B cell (primary cell): ENCODE data around the gene NPTXR. TPM values are rescaled to one million over a fixed set of nuclear protein-coding genes. Genes with fewer than 3 reads are reported as not detected.

Experiments used
- ATAC-seq: fragments of 200-7000 bp; cut with Tn5 transposase; one replicate; pipeline ENCODE4 v1.10.0; 2021; ENCODE audit warnings: low read depth, mild to moderate bottlenecking, moderate number of reproducible peaks, moderate library complexity
- CTCF ChIA-PET: fragments of 350-600 bp; sonication (Branson Sonifier 250); formaldehyde crosslinking; loops from one replicate; lab custom pipeline; 2021; ENCODE audit warnings: antibody characterized with exemption, inconsistent platforms; lab: Charles Lee
- POLR2A ChIA-PET: fragments of 350-600 bp; sonication (Branson Sonifier 250); formaldehyde crosslinking; loops from one replicate; lab custom pipeline; 2021; ENCODE audit warnings: antibody characterized with exemption; lab: Charles Lee
- DNase-seq: peaks from one replicate; pipeline ENCODE4 v3.0.0; 2013
- H2AFZ ChIP-seq: 2 replicates; pipeline ENCODE4 v1.6.1; 2012; ENCODE audit warnings: mild to moderate bottlenecking, low read depth, low read length; ENCODE audit not compliant: insufficient read depth, poor library complexity, severe bottlenecking
- H3K27ac ChIP-seq, 2 donors: 1 replicate in 1 of 2; 2 replicates in 1 of 2; pipeline ENCODE4 v1.5.1; 2012 to 2013; ENCODE audit warnings: low read length in 2 of 2, mild to moderate bottlenecking in 2 of 2, moderate library complexity in 1 of 2
- H3K27me3 ChIP-seq, 4 experiments: fragments of 200-600 bp in 1 of 4; sonication (generic) in 1 of 4; replicated peaks in 1 of 4; 1 replicate in 2 of 4; 2 replicates in 2 of 4; pipeline versions ENCODE4 v1.6.1 to v1.7.0; 2013 to 2016; ENCODE audit warnings: low read length in 3 of 4, mild to moderate bottlenecking in 2 of 4, mixed read lengths in 1 of 4, moderate library complexity in 1 of 4; ENCODE audit not compliant: insufficient read depth in 4 of 4, control insufficient read depth in 3 of 4; ENCODE audit errors: control extremely low read depth in 1 of 4
- H3K36me3 ChIP-seq, 2 experiments: replicated peaks in 1 of 2; 1 replicate in 1 of 2; 2 replicates in 1 of 2; pipeline versions ENCODE4 v1.6.1 to v1.7.1; 2013; ENCODE audit warnings: low read length in 1 of 2; ENCODE audit not compliant: insufficient read depth in 2 of 2, control insufficient read depth in 1 of 2; ENCODE audit errors: control extremely low read depth in 1 of 2, extremely low read depth in 1 of 2
- H3K4me1 ChIP-seq, 2 donors: fragments of 200-600 bp in 1 of 2; sonication (generic) in 1 of 2; 1 replicate in 1 of 2; 2 replicates in 1 of 2; pipeline versions ENCODE4 v1.5.1 to v1.6.1; 2013 to 2017; ENCODE audit warnings: low read length in 2 of 2; ENCODE audit not compliant: control insufficient read depth in 2 of 2, insufficient read depth in 2 of 2
- H3K4me2 ChIP-seq: replicated peaks from 2 replicates; pipeline ENCODE3; 2012; ENCODE audit warnings: mild to moderate bottlenecking, low read depth, low read length; ENCODE audit not compliant: poor library complexity, severe bottlenecking
- H3K4me3 ChIP-seq, 5 experiments: fragments of 200-600 bp in 1 of 5; sonication (generic) in 1 of 5; 1 replicate in 3 of 5; 2 replicates in 2 of 5; pipeline versions ENCODE4 v1.5.1 to v1.7.0; 2011 to 2016; ENCODE audit warnings: low read length in 4 of 5, mild to moderate bottlenecking in 4 of 5, low read depth in 2 of 5, control low read depth in 1 of 5, moderate library complexity in 1 of 5; ENCODE audit not compliant: insufficient read depth in 1 of 5; ENCODE audit errors: control extremely low read depth in 1 of 5, extremely low read depth in 1 of 5
- H3K79me2 ChIP-seq: fragments of 200-600 bp; sonication (generic); one replicate; pipeline ENCODE4 v1.6.0; 2016; ENCODE audit warnings: low read length; ENCODE audit not compliant: control insufficient read depth, insufficient read depth
- H3K9ac ChIP-seq: fragments of 200-600 bp; sonication (generic); 2 replicates; pipeline ENCODE4 v1.6.1; 2017; ENCODE audit warnings: mild to moderate bottlenecking, low read length, moderate library complexity
- H3K9me3 ChIP-seq, 3 donors: one replicate each; pipeline versions ENCODE4 v1.6.1 to v1.7.1; 2013; ENCODE audit warnings: low read length in 2 of 3; ENCODE audit not compliant: control insufficient read depth in 2 of 3, insufficient read depth in 1 of 3; ENCODE audit errors: control extremely low read depth in 1 of 3
- H4K20me1 ChIP-seq: 2 replicates; pipeline ENCODE4 v1.6.0; 2012; ENCODE audit warnings: mild to moderate bottlenecking, low read length; ENCODE audit not compliant: insufficient read depth, control insufficient read depth, poor library complexity, severe bottlenecking
- H3K27ac Mint-ChIP-seq: one replicate; pipeline ENCODE4 v1.8.0; 2021; ENCODE audit warnings: mixed read lengths
- H3K27me3 Mint-ChIP-seq: one replicate; pipeline ENCODE4 v1.8.0; 2021; ENCODE audit warnings: mixed read lengths
- H3K4me1 Mint-ChIP-seq: one replicate; pipeline ENCODE4 v1.8.0; 2021; ENCODE audit warnings: mixed read lengths
- H3K4me3 Mint-ChIP-seq: one replicate; pipeline ENCODE4 v1.8.0; 2021; ENCODE audit warnings: mixed read lengths
- H3K9me3 Mint-ChIP-seq: one replicate; pipeline ENCODE4 v1.8.0; 2022; ENCODE audit warnings: mixed read lengths; ENCODE audit not compliant: insufficient read depth
- CTCF ChIP-seq: fragments of 200-600 bp; IDR thresholded peaks from one replicate; pipeline ENCODE4 v1.8.0; 2022; ENCODE audit warnings: antibody characterized with exemption, mild to moderate bottlenecking
- EZH2 ChIP-seq: IDR thresholded peaks from 2 replicates; pipeline ENCODE4 v1.6.1; 2012; ENCODE audit warnings: borderline replicate concordance, low read depth, mild to moderate bottlenecking, moderate library complexity, low read length; ENCODE audit not compliant: insufficient read depth, poor library complexity, severe bottlenecking
- WGBS: methylation state at CpG from one replicate; pipeline ENCODE4 v1.1.5; 2013; ENCODE audit warnings: missing lambda C conversion rate; ENCODE audit not compliant: insufficient coverage; 5-methylcytosine and 5-hydroxymethylcytosine counted together
- intact Hi-C: fragments of 100-400 bp; cut with micrococcal nuclease; formaldehyde crosslinking; loops from one replicate; pipeline ENCODE4 v1.10.0; 2022
- polyA plus RNA-seq: library from polyadenylated mRNA; depleted of rRNA; stranded (reverse); fragments of >200 nt; gene quantifications from 2 replicates; pipeline ENCODE4 v1.2.3, GENCODE V29; 2012
- total RNA-seq, 2 donors: library from RNA; stranded (reverse); fragments of 120-200 nt in 1 of 2; gene quantifications; 1 replicate in 1 of 2; 2 replicates in 1 of 2; pipeline versions ENCODE4 v1.2.3 to v1.2.4, GENCODE V29; 2013 to 2022

The NPTXR gene
- total and polyA plus RNA-seq, 2 donors (not counting 1 experiment from before 2014, with no cell fraction given): 0.16 to 0.71 TPM

- no peaks in the 10 kb centered on the region for H3K9me3 Mint-ChIP-seq
- H3K27ac Mint-ChIP-seq: no peak overlapping the region
- ATAC-seq: no peak
Observed at GRCh38 chr22:38859581-38860282, 15.9 kb upstream of the NPTXR start.

More at GRCh38 chr22:38859581-38860282, 15.9 kb upstream of the NPTXR start:
- ChIA-PET CTCF (interaction anchor here (0.9 to 2.1 kb wide), 2 partner anchors 10 kb away, joined by 3 to 11 read pairs; no protein-coding TSS in a partner anchor), POLR2A (interaction anchor here (0.7 kb wide), 1 partner anchor 660 kb away, joined by 11 read pairs; the partner anchor contains the start of gene ATF4)
- Histone ChIP-seq H2AFZ (no peak overlapping the region), H3K79me2 (peaks cover under 1% of the 10 kb centered on the region), H3K4me2 (no peak overlapping the region), H3K4me3 (no peak overlapping the region), H3K9ac (no peak overlapping the region), H3K27ac (no peak overlapping the region), H3K9me3 (no peaks in the 10 kb centered on the region), H3K36me3 (peaks cover 0 to under 1% of the 10 kb centered on the region in 2 experiments), H3K27me3 (no peaks in the 10 kb centered on the region), H4K20me1 (peaks cover 18% of the 10 kb centered on the region), H3K4me1 (no peaks in the 10 kb centered on the region)
- Mint-ChIP-seq H3K4me1 (peaks cover 4% of the 10 kb centered on the region), H3K4me3 (no peak overlapping the region), H3K27me3 (peaks cover 10% of the 10 kb centered on the region)
- TF ChIP-seq EZH2 (no peak), CTCF (no peak)
- intact Hi-C loops: no loop called here
- WGBS: 93% methylated on average over 14 of the region's 14 CpGs
- no peak for DNase-seq
